Suprapubic skin (tissue), 4 donors: ENCODE results near the gene KHDRBS2. TPM values are rescaled to one million over a fixed set of nuclear protein-coding genes. Genes with fewer than 3 reads are reported as not detected.

Experiments used
- DNase-seq, 2 donors: peaks; one replicate each; pipeline ENCODE4 v3.0.0-alpha.2; 2019; ENCODE audit warnings: low spot score in 2 of 2
- H3K27ac ChIP-seq: fragments of 200-600 bp; sonication (generic); one replicate; pipeline ENCODE4 v1.5.1; 2019
- H3K27me3 ChIP-seq: fragments of 200-600 bp; sonication (generic); one replicate; pipeline ENCODE4 v1.5.1; 2019
- H3K36me3 ChIP-seq: fragments of 200-600 bp; sonication (generic); one replicate; pipeline ENCODE4 v1.5.1; 2019
- H3K4me1 ChIP-seq: fragments of 200-600 bp; sonication (generic); one replicate; pipeline ENCODE4 v1.5.1; 2019
- H3K4me3 ChIP-seq: fragments of 200-600 bp; sonication (generic); one replicate; pipeline ENCODE4 v1.5.1; 2019; ENCODE audit warnings: mild to moderate bottlenecking
- H3K9me3 ChIP-seq: fragments of 200-600 bp; sonication (generic); one replicate; pipeline ENCODE4 v1.5.1; 2019
- EP300 ChIP-seq: sonication (generic); formaldehyde crosslinking; IDR thresholded peaks from one replicate; pipeline ENCODE4 v1.6.1; 2017; ENCODE audit warnings: antibody characterized with exemption
- POLR2A ChIP-seq, 2 donors: fragments of 450-650 bp; IDR thresholded peaks; one replicate each; pipeline ENCODE4 v1.6.1; 2017; ENCODE audit warnings: antibody characterized with exemption in 2 of 2, mild to moderate bottlenecking in 2 of 2, moderate library complexity in 2 of 2
- POLR2AphosphoS5 ChIP-seq, 3 donors: sonication (generic); formaldehyde crosslinking; IDR thresholded peaks; one replicate each; pipeline ENCODE4 v1.6.1; 2017; ENCODE audit warnings: antibody characterized with exemption in 3 of 3
- WGBS: methylation state at CpG from one replicate; pipeline ENCODE4 v1.1.5; 2018; 5-methylcytosine and 5-hydroxymethylcytosine counted together
- total RNA-seq, 4 donors: library from RNA; depleted of rRNA; stranded (reverse); fragments of >200 nt; gene quantifications; one replicate each; pipeline ENCODE4 v1.1.0, GENCODE V29; 2016
- TF ChIP-seq, protein P1 (sequence below), 2 donors: fragments of 200-600 bp in 1 of 2; fragments of 450-650 bp in 1 of 2; sonication (generic) in 1 of 2; IDR thresholded peaks; one replicate each; pipeline ENCODE4 v1.5.1; 2016 to 2019; ENCODE audit warnings: antibody characterized with exemption in 2 of 2, mild to moderate bottlenecking in 1 of 2, moderate library complexity in 1 of 2

KHDRBS2 gene
- total RNA-seq, 4 donors from 2014 or later: not detected

DNA sequence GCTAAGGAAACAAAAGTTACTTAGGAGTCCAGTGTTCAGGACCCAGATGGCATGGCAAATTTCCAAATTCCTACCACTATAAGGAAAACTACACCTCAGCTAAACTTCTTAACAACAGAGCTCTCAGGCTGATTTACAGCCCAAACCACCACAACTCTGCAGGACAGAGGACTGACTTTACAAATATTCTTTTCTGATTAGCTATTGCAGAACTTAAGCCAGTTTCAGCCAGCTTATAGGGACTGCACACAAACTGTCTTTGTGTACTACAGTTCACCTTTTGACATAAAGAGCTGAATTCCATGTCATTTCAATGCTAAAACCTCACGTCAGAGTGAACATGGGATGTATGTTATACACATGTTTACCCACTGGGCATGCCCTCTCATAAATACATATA lies 305.4 kb downstream of the KHDRBS2 start:
- no peak for DNase-seq
- Histone ChIP-seq H3K9me3 (no peaks in the 10 kb centered on the region), H3K4me3 (no peak overlapping the region), H3K4me1 (no peaks in the 10 kb centered on the region), H3K27ac (no peak overlapping the region), H3K27me3 (no peaks in the 10 kb centered on the region), H3K36me3 (no peaks in the 10 kb centered on the region)
- TF ChIP-seq EP300 (no peak), POLR2A (IDR thresholded peaks at IDR 0.05) (no peak), POLR2AphosphoS5 (IDR thresholded peaks at IDR 0.05) (no peak)
- TF ChIP-seq, protein P1, sequence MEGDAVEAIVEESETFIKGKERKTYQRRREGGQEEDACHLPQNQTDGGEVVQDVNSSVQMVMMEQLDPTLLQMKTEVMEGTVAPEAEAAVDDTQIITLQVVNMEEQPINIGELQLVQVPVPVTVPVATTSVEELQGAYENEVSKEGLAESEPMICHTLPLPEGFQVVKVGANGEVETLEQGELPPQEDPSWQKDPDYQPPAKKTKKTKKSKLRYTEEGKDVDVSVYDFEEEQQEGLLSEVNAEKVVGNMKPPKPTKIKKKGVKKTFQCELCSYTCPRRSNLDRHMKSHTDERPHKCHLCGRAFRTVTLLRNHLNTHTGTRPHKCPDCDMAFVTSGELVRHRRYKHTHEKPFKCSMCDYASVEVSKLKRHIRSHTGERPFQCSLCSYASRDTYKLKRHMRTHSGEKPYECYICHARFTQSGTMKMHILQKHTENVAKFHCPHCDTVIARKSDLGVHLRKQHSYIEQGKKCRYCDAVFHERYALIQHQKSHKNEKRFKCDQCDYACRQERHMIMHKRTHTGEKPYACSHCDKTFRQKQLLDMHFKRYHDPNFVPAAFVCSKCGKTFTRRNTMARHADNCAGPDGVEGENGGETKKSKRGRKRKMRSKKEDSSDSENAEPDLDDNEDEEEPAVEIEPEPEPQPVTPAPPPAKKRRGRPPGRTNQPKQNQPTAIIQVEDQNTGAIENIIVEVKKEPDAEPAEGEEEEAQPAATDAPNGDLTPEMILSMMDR (IDR thresholded peaks at IDR 0.05): no peak
- 76% methylated on average over 1 of the region's 1 CpG for WGBS

DNA sequence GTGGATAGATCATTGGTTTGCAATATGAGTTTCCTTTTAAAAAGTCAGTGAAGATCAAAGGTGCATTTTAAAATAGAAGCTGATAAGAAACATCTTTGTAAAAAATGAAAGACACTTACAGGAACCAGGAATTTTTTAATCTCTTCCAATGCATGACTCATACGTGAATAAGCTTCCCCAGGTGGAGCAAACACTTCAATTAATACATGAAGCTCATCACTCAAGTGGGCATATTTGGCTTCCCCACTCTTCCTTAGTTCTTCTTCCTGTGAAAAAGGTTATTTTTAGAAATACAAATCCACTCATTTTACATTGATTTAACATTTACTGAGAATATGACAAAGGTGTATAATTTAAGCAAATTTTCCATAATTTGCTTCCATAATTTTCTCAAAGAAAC lies 308.1 kb downstream of the KHDRBS2 start:
- 36% methylated on average over 1 of the region's 1 CpG for WGBS
- no peak for DNase-seq
- no peak overlapping the region for H3K4me3 ChIP-seq
- H3K9me3 ChIP-seq: no peaks in the 10 kb centered on the region
- H3K36me3 ChIP-seq: no peaks in the 10 kb centered on the region
- no peak for TF ChIP-seq POLR2A (IDR thresholded peaks at IDR 0.05)
- no peak for TF ChIP-seq POLR2AphosphoS5 (IDR thresholded peaks at IDR 0.05)
- no peak for TF ChIP-seq EP300
- TF ChIP-seq, protein P1 (IDR thresholded peaks at IDR 0.05): no peak
- no peaks in the 10 kb centered on the region for H3K27me3 ChIP-seq
- H3K4me1 ChIP-seq: no peaks in the 10 kb centered on the region
- no peak overlapping the region for H3K27ac ChIP-seq

DNA sequence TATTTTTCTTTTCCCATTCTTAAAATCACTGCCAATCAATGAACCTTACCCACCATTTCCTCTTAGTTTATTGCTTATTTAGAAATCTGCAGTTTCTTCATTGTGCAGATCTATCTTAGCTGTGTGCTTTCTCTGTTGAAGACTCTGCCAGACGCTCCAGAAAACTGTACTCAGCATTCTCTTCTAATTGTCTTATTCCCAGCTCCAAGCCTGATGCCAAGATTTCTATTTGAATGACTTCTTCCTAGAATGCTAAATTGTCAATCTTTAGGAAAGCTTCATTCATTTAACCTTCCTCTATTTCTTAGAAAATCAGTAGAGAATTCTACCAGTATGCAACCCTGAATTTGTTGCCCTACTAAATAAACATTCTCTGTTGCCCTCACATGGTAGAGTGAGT lies 308.9 kb downstream of the KHDRBS2 start:
- no peaks in the 10 kb centered on the region for H3K27me3 ChIP-seq
- H3K36me3 ChIP-seq: no peaks in the 10 kb centered on the region
- DNase-seq: no peak
- 16% methylated on average over 1 of the region's 1 CpG for WGBS
- H3K9me3 ChIP-seq: no peaks in the 10 kb centered on the region
- no peak overlapping the region for H3K27ac ChIP-seq
- H3K4me1 ChIP-seq: no peaks in the 10 kb centered on the region
- no peak overlapping the region for H3K4me3 ChIP-seq
- no peak for TF ChIP-seq POLR2AphosphoS5 (IDR thresholded peaks at IDR 0.05)
- TF ChIP-seq EP300: no peak
- TF ChIP-seq, protein P1 (IDR thresholded peaks at IDR 0.05): no peak
- TF ChIP-seq POLR2A (IDR thresholded peaks at IDR 0.05): no peak

DNA sequence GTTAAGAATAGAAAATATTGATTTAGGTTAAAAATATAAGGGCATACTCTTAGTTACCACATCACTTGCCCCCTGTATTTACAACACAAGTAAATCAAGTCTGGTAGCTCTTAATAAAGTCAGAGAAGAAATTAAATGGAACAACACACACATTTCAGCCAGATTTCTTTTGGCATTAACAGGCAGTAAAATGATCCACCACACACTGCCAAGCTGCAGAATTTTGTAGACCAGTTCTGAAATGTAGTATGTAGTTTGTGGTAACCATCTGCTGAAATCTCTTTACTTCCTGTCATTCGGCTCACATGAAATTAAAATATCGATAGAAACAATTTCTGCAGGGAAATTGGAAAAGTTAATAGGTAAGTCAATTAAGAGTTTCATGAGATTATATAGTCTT lies 326.8 kb downstream of the KHDRBS2 start:
- TF ChIP-seq EP300 (no peak), POLR2AphosphoS5 (IDR thresholded peaks at IDR 0.05) (no peak), POLR2A (IDR thresholded peaks at IDR 0.05) (no peak)
- TF ChIP-seq, protein P1 (IDR thresholded peaks at IDR 0.05): no peak
- DNase-seq: no peak
- Histone ChIP-seq H3K36me3 (no peaks in the 10 kb centered on the region), H3K4me3 (no peak overlapping the region), H3K9me3 (peaks cover 6% of the 10 kb centered on the region), H3K27me3 (no peaks in the 10 kb centered on the region), H3K27ac (no peak overlapping the region), H3K4me1 (no peaks in the 10 kb centered on the region)
- WGBS: 88% methylated on average over 2 of the region's 2 CpGs

DNA sequence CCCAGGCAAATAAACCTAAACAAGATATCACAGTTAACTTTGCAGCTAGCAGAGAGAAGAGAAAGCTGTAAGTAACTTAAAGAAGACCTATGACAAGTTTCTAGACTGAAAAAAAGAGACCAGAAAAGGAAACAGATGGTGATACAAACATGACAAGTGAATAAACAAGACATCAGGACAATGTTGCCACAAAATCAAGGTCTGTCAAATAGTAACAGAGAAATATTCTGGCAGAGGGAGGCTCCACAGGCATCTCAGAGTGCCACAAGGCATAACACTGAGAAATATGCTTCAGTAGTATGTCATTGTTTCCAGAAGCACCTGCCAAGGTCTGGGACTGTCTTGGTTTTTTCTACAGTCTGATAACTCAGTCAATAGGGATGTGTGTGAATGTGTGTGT lies 332.2 kb downstream of the KHDRBS2 start:
- no peak for DNase-seq
- Histone ChIP-seq H3K27ac (no peak overlapping the region), H3K4me1 (no peaks in the 10 kb centered on the region), H3K27me3 (no peaks in the 10 kb centered on the region), H3K4me3 (no peak overlapping the region), H3K36me3 (no peaks in the 10 kb centered on the region), H3K9me3 (peaks cover 6% of the 10 kb centered on the region)
- TF ChIP-seq EP300 (no peak), POLR2A (IDR thresholded peaks at IDR 0.05) (no peak), POLR2AphosphoS5 (IDR thresholded peaks at IDR 0.05) (no peak)
- TF ChIP-seq, protein P1 (IDR thresholded peaks at IDR 0.05): no peak
